Measurements from ENCODE around the gene UBALD1. TPM values are rescaled to one million over a fixed set of nuclear protein-coding genes. Genes with fewer than 3 reads are reported as not detected.

Gene UBALD1
- total and polyA plus RNA-seq, 12 donors: 3.7 to 92.7 (median 18.9) TPM

DNA sequence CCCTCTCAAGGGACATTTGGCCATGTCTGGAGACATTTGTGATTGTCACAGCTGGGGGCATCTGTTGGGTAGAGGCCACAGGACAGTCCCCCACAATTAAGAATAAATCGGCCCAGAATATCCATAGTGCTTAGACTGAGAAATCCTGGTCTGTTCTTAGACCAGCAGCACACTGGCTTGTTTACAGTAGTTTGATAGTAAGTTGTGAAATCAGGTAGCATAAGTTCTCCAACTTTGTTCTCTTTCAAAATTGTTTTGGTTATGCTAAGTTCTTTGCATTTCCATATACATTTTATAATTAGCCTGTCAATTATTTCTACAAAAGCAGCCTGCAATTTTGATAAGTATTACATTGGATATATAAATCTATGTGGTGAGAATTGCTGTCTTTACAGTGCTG lies 16.8 kb upstream of the UBALD1 start:
- Histone ChIP-seq H3K27me3 (no peaks in the 10 kb centered on the region), H3K36me3 (replicated peaks in 1 of 2) (peaks cover 0 to 11% of the 10 kb centered on the region in 2 donors), H3K4me3 (no peak overlapping the region), H3K27ac (no peak overlapping the region), H3K9me3 (replicated peaks in 1 of 3) (no peaks in the 10 kb centered on the region), H3K4me1 (replicated peaks in 1 of 2) (peaks cover 0 to 10% of the 10 kb centered on the region in 2 donors)
- intact Hi-C loops (cut with DNase I): no loop called here
- TF ChIP-seq, protein P1, sequence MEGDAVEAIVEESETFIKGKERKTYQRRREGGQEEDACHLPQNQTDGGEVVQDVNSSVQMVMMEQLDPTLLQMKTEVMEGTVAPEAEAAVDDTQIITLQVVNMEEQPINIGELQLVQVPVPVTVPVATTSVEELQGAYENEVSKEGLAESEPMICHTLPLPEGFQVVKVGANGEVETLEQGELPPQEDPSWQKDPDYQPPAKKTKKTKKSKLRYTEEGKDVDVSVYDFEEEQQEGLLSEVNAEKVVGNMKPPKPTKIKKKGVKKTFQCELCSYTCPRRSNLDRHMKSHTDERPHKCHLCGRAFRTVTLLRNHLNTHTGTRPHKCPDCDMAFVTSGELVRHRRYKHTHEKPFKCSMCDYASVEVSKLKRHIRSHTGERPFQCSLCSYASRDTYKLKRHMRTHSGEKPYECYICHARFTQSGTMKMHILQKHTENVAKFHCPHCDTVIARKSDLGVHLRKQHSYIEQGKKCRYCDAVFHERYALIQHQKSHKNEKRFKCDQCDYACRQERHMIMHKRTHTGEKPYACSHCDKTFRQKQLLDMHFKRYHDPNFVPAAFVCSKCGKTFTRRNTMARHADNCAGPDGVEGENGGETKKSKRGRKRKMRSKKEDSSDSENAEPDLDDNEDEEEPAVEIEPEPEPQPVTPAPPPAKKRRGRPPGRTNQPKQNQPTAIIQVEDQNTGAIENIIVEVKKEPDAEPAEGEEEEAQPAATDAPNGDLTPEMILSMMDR (IDR thresholded peaks at IDR 0.05): no peak
- no peak for TF ChIP-seq POLR2A (IDR thresholded peaks at IDR 0.05)
- 91 to 100% (median 97%) methylated on average over 1 of the region's 1 CpG for WGBS, 4 donors
- no peak for DNase-seq

DNA sequence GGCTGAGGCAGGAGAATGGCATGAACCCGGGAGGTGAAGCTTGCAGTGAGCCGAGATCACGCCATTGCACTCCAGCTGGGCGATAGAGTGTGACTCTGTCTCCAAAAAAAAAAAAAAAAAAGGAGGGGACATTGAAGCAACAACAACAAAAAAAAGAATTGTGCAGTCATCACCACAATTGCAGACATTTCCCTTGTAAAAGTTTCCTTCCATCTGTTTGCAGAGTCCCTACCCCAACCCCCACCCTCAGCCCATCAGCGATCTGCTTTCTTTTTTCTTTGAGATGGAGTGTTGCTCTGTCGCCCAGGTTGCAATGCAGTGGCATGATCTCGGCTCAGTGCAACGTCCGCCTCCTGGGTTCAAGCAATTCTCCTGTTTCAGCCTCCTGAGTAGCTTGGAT lies 13.6 kb upstream of the UBALD1 start:
- no peaks in the 10 kb centered on the region for H3K27me3 ChIP-seq
- no peaks in the 10 kb centered on the region for H3K9me3 ChIP-seq (replicated peaks in 1 of 3)
- WGBS, 4 donors: 90 to 95% (median 92%) methylated on average over 9 of the region's 9 CpGs
- intact Hi-C loops (cut with DNase I): loop anchor here in 1 of 2 donors (5.0 kb wide), 1 partner anchor 54 kb away; no protein-coding TSS in a partner anchor
- no peaks in the 10 kb centered on the region for H3K36me3 ChIP-seq (replicated peaks in 1 of 2)
- H3K27ac ChIP-seq: no peak overlapping the region
- TF ChIP-seq, protein P1 (IDR thresholded peaks at IDR 0.05): no peak
- TF ChIP-seq POLR2A (IDR thresholded peaks at IDR 0.05): no peak
- no peak for DNase-seq
- H3K4me3 ChIP-seq: no peak overlapping the region
- H3K4me1 ChIP-seq (replicated peaks in 1 of 2): peaks cover 8 to 19% of the 10 kb centered on the region in 2 donors

DNA sequence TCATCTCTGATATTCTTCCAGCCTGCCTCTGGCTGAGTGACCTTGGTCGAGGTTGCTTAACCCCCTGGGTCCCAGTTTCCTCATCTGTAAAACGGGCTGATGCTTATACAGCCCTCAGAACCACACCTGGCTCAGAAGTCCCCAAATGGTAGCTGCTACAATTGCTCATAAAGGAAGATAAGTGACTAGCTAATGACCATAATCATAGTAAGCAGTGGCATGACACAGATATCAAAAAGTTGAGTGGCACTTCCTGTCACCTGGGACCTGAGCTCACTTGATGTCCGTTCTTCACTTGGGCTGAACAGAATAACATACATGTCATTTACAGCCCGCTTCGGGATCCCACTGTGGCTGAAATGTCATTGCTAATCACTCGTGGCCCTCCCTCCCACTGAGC lies 11.7 kb upstream of the UBALD1 start:
- H3K27me3 ChIP-seq: no peaks in the 10 kb centered on the region
- no peak for TF ChIP-seq POLR2A (IDR thresholded peaks at IDR 0.05)
- TF ChIP-seq, protein P1 (IDR thresholded peaks at IDR 0.05): no peak
- no peaks in the 10 kb centered on the region for H3K36me3 ChIP-seq (replicated peaks in 1 of 2)
- peak overlapping the region in 2 of 5 donors; percentile 98 to 100 for H3K27ac ChIP-seq
- DNase-seq: no peak
- no peaks in the 10 kb centered on the region for H3K9me3 ChIP-seq (replicated peaks in 1 of 3)
- peak overlapping the region in 1 of 4 donors; percentile 100 for H3K4me3 ChIP-seq
- intact Hi-C loops (cut with DNase I): loop anchor here in 1 of 2 donors (5.0 kb wide), 1 partner anchor 56 kb away; no protein-coding TSS in a partner anchor
- peaks cover 8 to 19% of the 10 kb centered on the region in 2 donors for H3K4me1 ChIP-seq (replicated peaks in 1 of 2)
- WGBS, 4 donors: 48 to 60% (median 57%) methylated on average over 5 to 6 of the region's 6 CpGs

DNA sequence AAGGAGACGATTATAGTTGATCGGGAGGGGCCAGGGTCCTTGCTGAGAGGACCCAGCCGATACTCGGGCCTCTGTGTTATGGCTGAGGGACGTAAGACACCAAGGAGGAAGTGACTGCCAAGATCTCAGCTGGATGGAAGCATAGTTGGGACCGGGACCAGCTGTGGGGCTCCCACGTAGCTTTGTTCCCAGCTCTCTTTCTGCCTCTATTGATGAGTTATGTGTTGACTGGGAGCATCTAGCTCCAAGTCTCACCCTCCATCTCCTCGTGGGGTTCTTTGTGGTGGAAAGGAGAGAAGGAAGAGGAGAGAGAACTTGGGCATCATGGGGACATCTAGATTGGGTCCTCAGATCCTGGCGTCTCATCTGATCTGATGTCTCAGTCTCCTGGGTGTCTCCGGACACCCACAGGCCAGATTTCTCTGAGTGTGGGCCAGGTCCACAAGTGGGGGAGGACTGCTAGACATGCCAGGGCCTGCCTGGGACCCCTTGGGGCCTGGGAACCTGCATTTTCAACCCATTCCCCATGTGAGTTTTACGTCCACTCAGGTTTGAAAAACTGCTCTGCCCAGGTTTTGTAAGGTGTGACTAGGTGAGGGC lies 11.0 kb upstream of the UBALD1 start:
- no peak for DNase-seq
- H3K27me3 ChIP-seq: no peaks in the 10 kb centered on the region
- H3K36me3 ChIP-seq (replicated peaks in 1 of 2): no peaks in the 10 kb centered on the region
- H3K9me3 ChIP-seq (replicated peaks in 1 of 3): no peaks in the 10 kb centered on the region
- H3K4me3 ChIP-seq: peak overlapping the region; percentile 48 to 100 (median 79)
- intact Hi-C loops (cut with DNase I): loop anchor here in 1 of 2 donors (5.0 kb wide), 1 partner anchor 57 kb away; no protein-coding TSS in a partner anchor
- WGBS, 4 donors: 4 to 9% (median 8%) methylated on average over 8 to 11 of the region's 11 CpGs
- TF ChIP-seq, protein P1 (IDR thresholded peaks at IDR 0.05): no peak
- TF ChIP-seq POLR2A (IDR thresholded peaks at IDR 0.05): peak in 1 of 2 donors; percentile 1
- peak overlapping the region; percentile 94 to 100 (median 96) for H3K27ac ChIP-seq
- peaks cover 8 to 19% of the 10 kb centered on the region in 2 donors for H3K4me1 ChIP-seq (replicated peaks in 1 of 2)
